Coronary artery (tissue), 2 donors: ENCODE measurements around the gene SSBP1.

Source experiments
- DNase-seq: peaks from one replicate; pipeline ENCODE4 v3.0.0-alpha.2; 2017; ENCODE audit warnings: low spot score
- H3K27ac ChIP-seq, 2 donors: fragments of 200-600 bp; sonication (generic); one replicate each; pipeline ENCODE4 v1.5.1; 2016 to 2019
- H3K4me3 ChIP-seq: fragments of 200-600 bp; sonication (generic); 2 replicates; pipeline ENCODE4 v1.5.1; 2016; ENCODE audit warnings: mild to moderate bottlenecking, moderate library complexity
- CTCF ChIP-seq: fragments of 200-600 bp; sonication (generic); IDR thresholded peaks from one replicate; pipeline ENCODE4 v1.5.1; 2019; ENCODE audit warnings: antibody characterized with exemption

Gene SSBP1

DNA sequence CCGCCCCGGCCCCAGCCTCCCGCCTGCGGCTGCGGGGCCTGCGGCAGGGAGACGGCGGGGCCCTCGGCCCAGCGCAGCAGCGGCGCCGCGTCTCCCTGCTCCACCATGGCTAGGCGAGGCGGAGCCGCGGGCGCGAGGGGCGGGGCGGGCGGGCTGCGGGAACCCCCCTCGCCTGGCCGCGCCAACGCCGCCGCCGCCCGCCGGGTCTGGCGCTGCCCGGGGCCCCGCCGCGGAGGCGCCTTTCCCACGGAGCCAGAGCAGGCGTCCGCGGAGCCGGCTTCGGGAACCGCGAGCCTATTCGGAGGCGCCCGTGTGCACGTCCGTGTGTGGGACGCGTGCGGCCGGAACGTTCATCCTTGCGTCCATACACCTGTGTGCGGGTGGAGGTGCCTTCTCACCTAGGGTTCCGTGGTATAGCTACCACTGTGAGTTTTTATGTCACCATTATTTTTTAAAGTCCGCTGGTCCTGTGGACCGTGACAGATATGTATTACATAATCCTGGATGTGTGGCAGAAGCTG is 36.1 kb upstream of the SSBP1 start, which contains the start of gene DENND11:
TSS of gene DENND11 (minus strand) at position 120 of the 521 bp plus-strand sequence. CDS start at position 107, 13 bp downstream.
- peak within 1 kb of the TSS; percentile 83 to 92 for H3K27ac ChIP-seq
- H3K4me3 ChIP-seq, result peak within 1 kb of the TSS; percentile 86
- DNase-seq, result no peak
- no peak for TF ChIP-seq CTCF

- H3K4me3 ChIP-seq, result peak overlapping the region; percentile 86
- H3K27ac ChIP-seq, result no peak overlapping the region
- no peak for DNase-seq
- no peak for TF ChIP-seq CTCF
Observed at GRCh38 chr7:141702892-141703291, 35.3 kb upstream of the SSBP1 start.

DNA sequence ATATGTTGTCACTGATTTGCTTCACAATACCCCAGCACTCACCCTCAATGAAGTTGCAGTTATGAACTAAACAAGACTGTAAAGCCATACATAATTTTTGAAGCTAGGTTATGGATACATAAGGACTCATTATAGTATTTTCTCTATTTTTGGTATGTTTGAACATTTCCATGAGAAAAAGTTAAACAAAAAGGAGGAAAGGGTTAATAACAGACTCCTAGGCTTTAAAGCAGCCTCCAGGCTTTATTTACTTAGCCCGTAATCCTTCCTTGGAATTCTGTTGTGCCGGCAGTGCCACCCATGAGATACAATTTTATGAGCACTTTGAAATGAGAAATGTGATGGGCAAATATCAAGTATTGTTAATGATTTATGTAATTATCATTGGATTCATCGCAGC is 34.0 kb upstream of the SSBP1 start:
- Histone ChIP-seq H3K27ac (no peak overlapping the region), H3K4me3 (no peak overlapping the region)
- TF ChIP-seq CTCF, result no peak
- no peak for DNase-seq

- no peak for DNase-seq
- Histone ChIP-seq H3K4me3 (no peak overlapping the region), H3K27ac (no peak overlapping the region)
- TF ChIP-seq CTCF, result no peak
Observed at GRCh38 chr7:141704741-141705140, 33.4 kb upstream of the SSBP1 start.

DNA sequence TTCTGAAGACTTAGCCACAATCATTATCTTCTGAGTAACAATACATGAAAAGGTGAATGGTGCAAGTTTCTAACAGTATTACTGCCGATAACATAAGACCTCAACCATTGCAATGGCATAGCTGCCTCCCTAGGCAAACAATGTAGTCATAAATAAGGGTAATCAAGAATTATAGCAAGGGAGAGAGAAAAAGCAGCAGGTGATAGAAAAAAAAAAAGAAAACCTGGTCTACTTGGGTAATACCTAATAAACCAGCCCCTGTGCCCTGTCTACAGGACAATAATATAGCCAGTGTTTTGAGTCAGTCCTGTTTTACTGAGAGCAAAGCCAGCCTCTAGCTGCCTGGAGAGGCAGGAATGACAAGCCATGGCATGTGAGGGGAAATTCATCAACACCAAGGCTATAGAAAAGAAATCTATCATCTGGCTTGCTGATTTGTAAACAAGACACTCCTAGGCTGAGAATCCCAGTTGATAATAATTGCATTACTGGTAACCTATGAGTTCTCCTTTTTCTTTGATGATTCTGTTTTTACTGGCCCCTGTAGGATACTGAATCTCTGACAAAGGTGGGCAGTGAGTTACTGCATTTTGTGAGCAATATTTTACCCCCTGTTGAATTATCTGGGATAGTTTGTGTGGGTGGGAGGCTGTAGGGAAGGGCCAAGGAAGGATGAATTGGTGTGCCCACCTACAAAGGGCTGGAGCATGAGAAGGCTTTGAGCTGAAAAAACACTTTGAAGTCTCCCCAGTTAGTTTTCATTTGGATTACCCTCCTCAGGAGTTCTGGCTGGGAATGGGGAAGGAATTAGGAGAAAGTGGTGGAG is 31.7 kb upstream of the SSBP1 start:
- DNase-seq, result no peak
- Histone ChIP-seq H3K27ac (no peak overlapping the region), H3K4me3 (no peak overlapping the region)
- TF ChIP-seq CTCF, result no peak

GRCh38 chr7:141708351-141708750 is 29.8 kb upstream of the SSBP1 start, which contains the start of gene WEE2:
WEE2 (plus strand) TSS chr7:141708353; CDS start chr7:141708759, 406 bp downstream.
- Histone ChIP-seq H3K4me3 (no peak within 1 kb of the TSS), H3K27ac (no peak within 1 kb of the TSS)
- DNase-seq, result no peak
- no peak for TF ChIP-seq CTCF

DNA sequence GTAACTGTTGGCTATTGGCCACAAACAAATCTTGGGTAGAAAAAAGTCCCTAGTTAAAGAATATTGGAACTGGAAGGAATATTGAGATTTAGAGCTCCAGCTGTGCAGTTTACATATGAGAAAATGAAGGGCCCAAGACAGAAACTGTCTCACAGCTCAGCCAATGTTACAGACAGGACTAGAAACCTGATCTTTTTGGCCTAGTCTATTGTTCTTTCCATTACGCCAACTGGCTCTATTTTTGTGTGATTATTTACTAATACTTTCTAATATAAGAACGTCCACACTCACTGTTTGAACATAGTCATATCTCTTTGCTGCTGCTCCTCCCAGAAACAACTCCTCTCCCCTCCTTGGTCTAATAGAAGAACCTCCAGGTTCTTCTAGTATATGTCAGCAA is 28.8 kb upstream of the SSBP1 start:
- no peak for DNase-seq
- Histone ChIP-seq H3K27ac (no peak overlapping the region), H3K4me3 (no peak overlapping the region)
- no peak for TF ChIP-seq CTCF
